Colonic mucosa (tissue), 4 donors: ENCODE results near the gene TNN. TPM values are rescaled to one million over a fixed set of nuclear protein-coding genes. Genes with fewer than 3 reads are reported as not detected.

Source experiments
- DNase-seq: peaks from one replicate; pipeline ENCODE4 v3.0.0-alpha.2; 2020
- H3K27ac ChIP-seq: fragments of 200-600 bp; one replicate; pipeline ENCODE4 v1.8.0; 2021
- H3K27me3 ChIP-seq: fragments of 200-600 bp; one replicate; pipeline ENCODE4 v1.8.0; 2021
- H3K36me3 ChIP-seq: fragments of 200-600 bp; one replicate; pipeline ENCODE4 v1.8.0; 2021
- H3K4me1 ChIP-seq: fragments of 200-600 bp; one replicate; pipeline ENCODE4 v1.8.0; 2021; ENCODE audit warnings: mild to moderate bottlenecking
- H3K4me3 ChIP-seq: fragments of 200-600 bp; one replicate; pipeline ENCODE4 v1.8.0; 2021
- H3K9ac ChIP-seq, 2 donors: one replicate each; pipeline ENCODE4 v1.7.0; 2013; ENCODE audit warnings: control low read depth in 2 of 2, low read depth in 2 of 2, low read length in 2 of 2
- H3K9me3 ChIP-seq: fragments of 200-600 bp; one replicate; pipeline ENCODE4 v1.8.0; 2021
- intact Hi-C: fragments of 100-400 bp; cut with DNase I; formaldehyde crosslinking; loops from one replicate; pipeline ENCODE4 v1.14.1; 2022
- total RNA-seq, 2 donors: library from RNA; stranded (reverse); fragmentation: NEBNext Ultra II Directional in 1 of 2; extraction: Animal tissue kit (Norgen Biotek cat#: 25700) in 1 of 2; gene quantifications; one replicate each; pipeline ENCODE4 v1.2.1, GENCODE V29; 2021
- TF ChIP-seq, protein P1 (sequence below): fragments of 200-600 bp; IDR thresholded peaks from one replicate; pipeline ENCODE4 v1.8.0; 2022; ENCODE audit warnings: antibody characterized with exemption, mild to moderate bottlenecking
- donor health status: healthy.
- donor health status: DM: no; HTN: no; CAD: no.
- donor health status: DM: no; HTN: no; CAD: no.

Gene TNN
- total RNA-seq, 2 donors from 2014 or later, result 0.07 to 0.13 TPM

DNA sequence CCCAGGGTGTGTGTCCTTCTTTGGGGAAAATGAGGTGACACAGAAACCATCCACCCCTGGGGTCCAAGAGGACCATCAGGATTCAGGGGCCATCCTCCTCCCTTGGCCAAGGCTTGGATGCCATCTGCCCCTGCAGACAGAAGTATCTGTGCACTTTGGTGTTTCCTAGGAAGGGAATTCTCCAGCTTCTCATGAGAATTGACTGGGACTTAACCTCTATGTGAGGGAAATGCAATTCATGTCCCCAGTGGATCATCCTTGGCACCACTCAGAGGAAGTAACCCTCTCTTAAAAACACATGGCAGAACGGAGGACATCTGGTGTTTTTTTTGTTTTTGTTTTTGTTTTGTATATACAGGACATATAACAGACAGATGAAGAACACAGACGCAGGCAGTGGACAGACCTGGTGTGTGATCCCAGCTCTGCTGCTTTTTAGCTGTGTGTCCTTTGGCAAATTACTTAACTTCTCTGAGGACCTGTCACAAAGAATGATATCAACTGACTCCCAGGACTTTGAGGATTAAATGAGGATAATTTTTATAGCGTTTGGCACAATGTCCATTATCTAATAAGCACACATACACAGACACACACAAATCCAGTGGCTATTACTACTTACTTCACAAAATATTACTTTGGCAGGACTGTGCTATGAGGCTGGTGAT is 3.8 kb downstream of the TNN start:
- intact Hi-C loops, result no loop called here
- TF ChIP-seq, protein P1, sequence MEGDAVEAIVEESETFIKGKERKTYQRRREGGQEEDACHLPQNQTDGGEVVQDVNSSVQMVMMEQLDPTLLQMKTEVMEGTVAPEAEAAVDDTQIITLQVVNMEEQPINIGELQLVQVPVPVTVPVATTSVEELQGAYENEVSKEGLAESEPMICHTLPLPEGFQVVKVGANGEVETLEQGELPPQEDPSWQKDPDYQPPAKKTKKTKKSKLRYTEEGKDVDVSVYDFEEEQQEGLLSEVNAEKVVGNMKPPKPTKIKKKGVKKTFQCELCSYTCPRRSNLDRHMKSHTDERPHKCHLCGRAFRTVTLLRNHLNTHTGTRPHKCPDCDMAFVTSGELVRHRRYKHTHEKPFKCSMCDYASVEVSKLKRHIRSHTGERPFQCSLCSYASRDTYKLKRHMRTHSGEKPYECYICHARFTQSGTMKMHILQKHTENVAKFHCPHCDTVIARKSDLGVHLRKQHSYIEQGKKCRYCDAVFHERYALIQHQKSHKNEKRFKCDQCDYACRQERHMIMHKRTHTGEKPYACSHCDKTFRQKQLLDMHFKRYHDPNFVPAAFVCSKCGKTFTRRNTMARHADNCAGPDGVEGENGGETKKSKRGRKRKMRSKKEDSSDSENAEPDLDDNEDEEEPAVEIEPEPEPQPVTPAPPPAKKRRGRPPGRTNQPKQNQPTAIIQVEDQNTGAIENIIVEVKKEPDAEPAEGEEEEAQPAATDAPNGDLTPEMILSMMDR, result no peak
- Histone ChIP-seq H3K27me3 (no peaks in the 10 kb centered on the region), H3K4me3 (no peak overlapping the region), H3K9me3 (no peaks in the 10 kb centered on the region), H3K27ac (no peak overlapping the region), H3K36me3 (no peaks in the 10 kb centered on the region), H3K4me1 (no peaks in the 10 kb centered on the region), H3K9ac (no peak overlapping the region)
- no peak for DNase-seq

DNA sequence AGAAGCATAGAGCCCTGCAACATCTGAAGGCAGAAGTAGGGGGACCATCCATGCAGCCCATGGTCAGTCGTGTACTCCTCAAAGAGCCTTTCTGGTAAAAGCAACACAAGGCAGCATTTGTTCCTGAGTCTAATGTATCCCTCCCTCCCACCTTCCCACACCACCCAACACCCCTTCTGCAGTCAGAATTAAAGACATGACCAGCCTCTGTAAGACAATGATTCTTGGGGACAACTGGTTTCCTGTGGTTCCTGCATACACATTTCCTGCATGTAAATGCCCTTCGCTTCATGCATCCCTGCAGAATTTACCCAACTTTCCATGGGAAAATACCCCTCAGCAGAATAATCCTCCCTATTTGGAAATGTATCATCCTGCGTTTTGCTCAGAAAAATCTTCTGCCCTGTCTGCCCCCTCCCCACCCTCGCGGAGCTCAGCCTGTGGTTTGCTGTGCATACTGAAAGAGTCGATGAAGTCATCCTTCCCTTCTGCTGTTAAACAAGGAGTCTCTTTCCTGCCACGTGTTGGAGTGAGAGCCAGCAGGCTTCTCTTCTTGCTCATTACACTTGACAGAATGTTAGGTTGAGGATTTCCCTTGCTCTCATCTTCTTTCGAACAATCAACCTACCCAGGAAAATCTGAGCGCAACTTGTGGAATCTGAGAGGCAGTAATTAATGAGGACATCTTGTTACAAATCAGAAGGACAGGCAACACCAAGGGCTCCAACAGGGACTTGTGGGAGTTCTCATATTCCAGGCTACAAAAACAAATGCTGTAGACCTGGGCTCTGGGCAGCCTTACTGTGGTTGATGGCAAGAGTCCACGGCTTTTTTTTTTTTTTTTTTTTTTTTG is 4.7 kb downstream of the TNN start:
- intact Hi-C loops, result no loop called here
- H3K36me3 ChIP-seq, result no peaks in the 10 kb centered on the region
- no peaks in the 10 kb centered on the region for H3K4me1 ChIP-seq
- H3K9me3 ChIP-seq, result no peaks in the 10 kb centered on the region
- no peaks in the 10 kb centered on the region for H3K27me3 ChIP-seq
- TF ChIP-seq, protein P1, result no peak
- no peak for DNase-seq
- H3K27ac ChIP-seq, result no peak overlapping the region
- H3K4me3 ChIP-seq, result no peak overlapping the region
- H3K9ac ChIP-seq, result no peak overlapping the region

GRCh38 chr1:175073061-175073460 is 5.4 kb downstream of the TNN start:
- Histone ChIP-seq H3K27ac (no peak overlapping the region), H3K9ac (no peak overlapping the region), H3K9me3 (no peaks in the 10 kb centered on the region), H3K4me1 (no peaks in the 10 kb centered on the region), H3K4me3 (no peak overlapping the region), H3K27me3 (no peaks in the 10 kb centered on the region), H3K36me3 (no peaks in the 10 kb centered on the region)
- no peak for DNase-seq
- TF ChIP-seq, protein P1, result no peak
- intact Hi-C loops, result no loop called here

DNA sequence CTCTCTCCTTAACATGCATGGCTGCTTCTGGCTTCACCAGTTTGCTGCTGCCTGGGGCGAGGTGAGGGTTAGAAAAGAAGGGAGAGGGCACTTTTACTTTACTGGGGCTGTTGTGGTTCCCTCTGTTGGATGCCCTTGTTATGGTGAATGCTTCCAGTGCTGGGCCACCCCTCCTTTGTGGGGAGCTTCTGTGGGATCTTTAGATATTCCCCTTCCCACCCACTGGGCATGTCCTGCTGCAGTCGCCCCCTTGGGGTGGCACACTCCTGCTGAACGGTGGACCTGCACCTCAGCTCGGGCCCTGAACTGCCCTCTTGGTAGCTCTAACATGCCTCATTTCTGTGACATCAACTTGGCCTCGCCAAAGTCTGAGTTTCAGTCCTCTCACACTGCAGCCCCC is 6.0 kb downstream of the TNN start:
- TF ChIP-seq, protein P1, result no peak
- Histone ChIP-seq H3K27ac (no peak overlapping the region), H3K4me1 (no peaks in the 10 kb centered on the region), H3K9me3 (no peaks in the 10 kb centered on the region), H3K27me3 (no peaks in the 10 kb centered on the region), H3K36me3 (no peaks in the 10 kb centered on the region), H3K9ac (no peak overlapping the region), H3K4me3 (no peak overlapping the region)
- intact Hi-C loops, result no loop called here
- DNase-seq, result no peak

DNA sequence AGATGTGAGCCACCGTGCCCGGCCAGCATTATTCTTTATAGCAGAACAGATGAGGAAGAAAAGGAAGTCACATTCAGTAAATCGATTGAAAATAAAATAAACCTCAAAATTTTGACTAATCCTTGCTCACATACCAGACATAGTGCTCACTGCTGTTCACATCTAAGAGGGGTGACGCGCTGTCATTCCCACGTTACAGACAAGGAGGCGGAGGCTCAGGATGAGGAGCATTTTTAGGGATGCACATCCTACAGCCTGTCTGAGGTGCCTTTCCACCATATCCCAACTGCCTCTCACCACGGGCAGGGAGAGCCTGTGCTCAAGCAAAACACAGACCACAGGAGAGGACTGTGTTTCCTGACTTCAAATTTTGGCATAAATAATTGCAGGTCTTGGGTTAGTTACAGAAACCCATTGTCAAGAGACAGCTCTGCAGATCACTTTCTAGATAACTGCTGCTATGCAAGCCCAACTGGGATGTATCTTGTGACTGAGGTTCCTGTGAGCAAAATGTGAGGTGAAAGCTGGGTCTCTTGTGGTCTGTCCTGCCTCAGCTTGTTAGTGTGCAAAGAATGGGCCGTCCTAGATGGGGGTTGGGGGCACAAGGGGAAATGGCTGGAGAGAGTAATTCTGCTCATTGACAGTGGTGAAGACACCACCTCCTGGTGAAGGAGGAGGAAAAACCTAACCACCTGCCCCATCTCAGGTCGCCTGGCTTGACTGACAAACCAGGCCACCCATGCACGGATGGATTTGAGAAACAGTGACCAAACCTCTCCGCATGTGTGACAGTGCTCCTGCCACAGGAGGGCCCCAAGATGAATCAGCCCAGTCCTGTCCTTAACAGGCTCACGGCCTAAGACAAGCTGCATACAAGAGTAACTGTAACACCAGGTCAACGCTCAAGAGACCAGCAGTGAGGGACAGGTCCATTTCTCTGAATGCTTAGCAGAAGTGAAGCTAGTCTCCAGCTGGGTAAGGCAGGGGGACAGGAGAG is 8.2 kb downstream of the TNN start:
- H3K4me1 ChIP-seq, result no peaks in the 10 kb centered on the region
- H3K27ac ChIP-seq, result no peak overlapping the region
- no peaks in the 10 kb centered on the region for H3K9me3 ChIP-seq
- no peaks in the 10 kb centered on the region for H3K36me3 ChIP-seq
- H3K4me3 ChIP-seq, result no peak overlapping the region
- H3K27me3 ChIP-seq, result no peaks in the 10 kb centered on the region
- no peak for DNase-seq
- intact Hi-C loops, result no loop called here
- TF ChIP-seq, protein P1, result no peak
- H3K9ac ChIP-seq, result no peak overlapping the region
